GM21367 (cell line): ENCODE measurements around the gene THAP5.

Source experiments
- ATAC-seq: cut with Tn5 transposase; IDR thresholded peaks from one replicate; pipeline ENCODE4 v1.9.1; 2021; ENCODE audit not compliant: unreplicated experiment

THAP5 gene

DNA sequence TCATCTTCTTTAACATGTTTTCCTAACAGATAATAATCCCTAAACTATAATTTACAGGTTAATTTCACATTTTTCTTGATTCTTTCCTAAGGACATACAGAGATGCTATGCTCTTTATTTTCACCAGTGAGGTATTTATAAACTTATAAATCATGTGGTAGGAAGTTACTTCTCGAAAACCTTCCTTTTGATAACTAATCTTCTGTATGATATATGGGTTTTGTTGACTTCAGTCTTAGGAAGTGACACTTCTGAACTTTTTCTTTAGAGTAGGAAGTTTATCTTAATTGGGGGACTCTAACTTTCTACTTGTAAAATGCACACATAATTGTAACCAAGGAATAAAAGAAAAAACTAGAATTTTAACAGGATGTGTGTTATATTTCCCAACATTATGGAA is 33.8 kb downstream of the THAP5 start:
- no peak for ATAC-seq

DNA sequence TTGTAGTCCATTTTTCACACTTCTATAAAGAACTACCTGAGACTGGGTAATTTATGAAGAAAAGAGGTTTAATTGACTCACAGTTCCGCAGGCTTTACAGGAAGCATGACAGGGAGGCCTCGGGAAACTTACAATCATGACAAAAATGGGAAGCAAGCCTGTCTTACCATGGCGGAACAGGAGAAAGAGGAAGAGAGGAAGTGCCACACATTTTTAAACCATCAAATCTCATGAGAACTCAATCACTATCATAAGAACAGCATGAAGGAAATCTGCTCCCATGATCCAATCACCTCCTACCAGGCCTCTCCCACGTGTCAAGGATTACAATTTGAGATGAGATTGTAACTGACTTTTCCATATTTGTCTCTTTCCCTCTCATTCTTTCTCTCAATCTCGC is 34.2 kb downstream of the THAP5 start:
- no peak for ATAC-seq

DNA sequence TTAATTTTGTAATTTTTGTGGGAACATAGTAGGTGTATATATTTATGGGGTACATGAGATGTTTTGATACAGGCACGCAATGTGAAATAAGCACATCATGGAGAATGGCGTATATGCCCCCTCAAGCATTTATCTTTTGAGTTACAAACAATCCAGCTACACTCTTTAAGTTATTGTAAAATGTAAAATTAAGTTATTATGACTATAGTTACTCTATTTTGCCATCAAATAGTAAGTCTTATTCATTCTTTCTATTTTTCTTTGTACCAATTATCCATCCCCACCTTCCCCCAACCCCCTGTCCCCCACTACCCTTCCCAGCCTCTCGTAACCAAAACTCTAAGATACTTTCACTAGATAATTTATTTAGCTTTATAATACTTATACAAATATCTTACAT is 35.8 kb downstream of the THAP5 start:
- no peak for ATAC-seq

DNA sequence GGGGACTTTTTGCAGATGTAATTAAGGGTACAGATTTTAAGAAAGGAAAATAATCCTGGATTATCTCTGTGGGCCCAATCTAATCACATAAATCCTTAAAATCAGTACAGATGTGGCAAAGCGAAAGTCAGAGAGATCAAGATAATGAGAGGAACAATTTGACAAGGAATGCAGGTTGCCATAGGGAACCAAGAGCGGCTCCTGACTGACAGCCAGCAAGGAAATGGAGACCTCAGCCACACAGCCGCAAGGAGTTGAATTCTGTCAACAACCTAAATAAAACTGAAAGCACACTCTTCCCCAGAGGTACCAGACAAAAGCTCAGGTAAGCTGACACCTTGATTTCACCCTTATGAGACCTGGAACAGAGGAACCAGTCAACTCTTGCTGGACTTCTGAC is 40.2 kb downstream of the THAP5 start:
- no peak for ATAC-seq

DNA sequence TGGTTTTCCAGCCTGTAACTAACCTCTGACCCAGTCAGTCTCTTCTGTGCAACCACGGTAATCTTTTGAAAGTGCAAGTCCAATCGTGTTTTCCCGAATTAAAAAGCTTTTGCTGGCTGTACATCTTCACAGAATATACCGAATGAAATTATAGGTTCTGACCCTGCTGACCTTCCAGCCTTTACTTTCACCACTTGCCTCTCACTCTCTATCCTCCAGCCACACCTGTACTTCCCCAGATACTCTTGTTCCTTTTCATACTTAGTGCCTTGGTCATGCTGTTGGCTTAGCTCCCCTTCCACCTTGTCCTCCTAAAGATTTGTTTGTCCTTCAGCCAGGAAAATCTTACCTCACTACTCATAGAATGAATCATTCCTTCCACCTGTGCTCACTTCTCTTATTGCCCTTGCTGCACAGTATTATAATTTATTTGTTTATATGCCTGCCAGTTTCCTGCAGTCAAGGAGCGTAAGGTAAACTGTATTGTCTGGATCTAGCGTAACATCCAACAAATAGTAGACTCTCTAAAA is 41.3 kb downstream of the THAP5 start:
- ATAC-seq = no peak

DNA sequence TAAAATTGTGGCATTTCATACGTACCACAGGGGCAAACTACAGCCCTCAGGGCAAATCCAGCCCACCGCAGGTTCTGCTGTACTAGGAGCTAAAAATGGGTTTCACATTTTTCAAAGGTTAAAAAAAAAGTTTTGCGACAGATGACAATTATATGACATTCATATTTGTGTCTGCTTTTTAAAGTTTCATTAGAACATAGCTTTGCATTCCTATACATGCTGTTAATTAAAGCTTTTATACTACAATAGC is 42.8 kb downstream of the THAP5 start:
- no peak for ATAC-seq

DNA sequence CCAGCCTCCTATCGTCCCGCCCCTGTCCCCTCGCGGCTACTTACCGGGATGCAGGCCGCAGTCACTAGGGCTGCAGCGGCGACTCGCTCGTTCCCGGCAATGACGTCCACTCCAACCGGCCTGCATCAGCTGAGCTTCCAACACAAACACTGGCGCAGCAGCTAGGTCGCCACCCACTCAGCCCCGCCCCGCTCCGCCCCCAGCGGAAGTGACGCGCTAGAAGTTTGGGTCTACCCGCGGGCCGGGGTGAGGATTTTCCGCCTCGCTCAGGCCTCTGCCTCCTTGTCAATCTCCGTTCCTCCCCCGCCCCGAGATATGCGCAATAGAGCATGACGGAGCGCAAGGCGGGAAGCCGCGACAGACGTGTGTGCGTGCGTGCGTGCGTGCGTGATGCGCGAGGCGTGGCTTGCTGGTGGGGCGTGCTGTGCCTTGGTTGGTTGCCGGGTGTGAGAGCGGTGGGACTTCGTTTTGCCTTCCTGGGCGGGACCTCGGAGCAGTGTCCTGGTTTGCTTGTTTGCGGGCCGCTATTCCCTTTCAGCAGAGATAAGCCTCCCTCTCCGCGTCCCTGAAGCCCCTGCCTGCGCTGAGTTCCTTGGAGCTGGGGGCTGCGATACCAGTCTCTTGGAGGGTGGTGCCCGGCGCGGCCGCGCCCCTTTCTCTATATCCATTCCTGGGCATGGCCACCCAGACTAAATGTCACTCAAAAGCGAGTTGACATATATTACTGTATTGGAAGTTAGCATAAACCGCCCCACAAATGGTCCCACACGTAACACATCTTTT is 43.3 kb downstream of the THAP5 start, which contains the start of gene PNPLA8:
Gene PNPLA8, minus strand, starts transcription at position 151 of the 783 bp plus-strand sequence. CDS start 10,644 bp downstream, outside the sequence.
- peak; percentile 91 for ATAC-seq

DNA sequence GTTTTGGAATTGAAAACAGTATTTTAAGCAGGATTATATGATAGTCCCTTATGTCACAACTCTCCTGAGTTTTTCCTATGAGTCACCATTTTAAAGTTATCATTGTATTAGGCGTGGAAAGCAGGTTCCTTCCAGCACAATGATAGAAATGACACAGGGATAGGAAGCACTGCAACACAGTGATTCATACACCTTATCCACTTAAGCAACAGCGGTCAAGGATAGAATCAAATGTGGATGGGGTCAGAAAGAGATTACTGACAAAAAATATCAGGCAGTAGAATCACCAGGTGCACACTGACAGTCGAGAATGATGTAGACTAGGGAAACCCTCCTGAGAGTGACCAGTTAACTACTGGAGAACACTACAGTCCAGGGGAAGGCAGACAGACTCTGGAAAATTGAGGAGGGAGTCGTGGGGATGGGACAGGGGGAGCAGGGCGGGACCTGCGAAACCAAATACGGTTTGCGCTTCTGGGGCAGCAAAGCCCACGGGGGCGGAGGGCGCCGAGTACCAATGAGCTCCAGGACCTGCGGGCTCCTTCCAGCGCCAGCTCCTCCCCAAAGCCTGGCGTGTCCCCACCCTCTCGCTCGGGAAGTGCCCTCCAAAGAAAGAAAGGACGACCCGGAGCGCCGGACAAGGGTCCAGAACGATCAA is 44.0 kb downstream of the THAP5 start:
- peak; percentile 39 for ATAC-seq

DNA sequence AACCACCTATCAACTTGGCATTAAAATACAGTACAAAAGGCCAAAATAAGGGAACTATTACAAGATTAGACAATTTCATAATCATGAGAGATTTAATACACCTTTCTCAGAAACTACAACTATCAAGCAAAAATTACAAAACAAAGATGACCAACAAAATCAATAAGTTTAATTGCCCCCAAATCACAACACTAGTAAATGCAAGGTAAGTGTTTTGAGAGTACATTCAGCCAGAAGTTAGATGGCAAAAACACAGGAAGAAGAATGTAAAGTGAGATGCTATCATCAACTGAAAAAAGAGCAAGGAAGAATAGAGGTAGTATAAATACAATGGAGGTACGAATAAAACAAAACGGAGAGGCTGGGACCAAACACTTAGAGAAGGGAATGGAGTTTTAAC is 46.7 kb downstream of the THAP5 start:
- no peak for ATAC-seq

DNA sequence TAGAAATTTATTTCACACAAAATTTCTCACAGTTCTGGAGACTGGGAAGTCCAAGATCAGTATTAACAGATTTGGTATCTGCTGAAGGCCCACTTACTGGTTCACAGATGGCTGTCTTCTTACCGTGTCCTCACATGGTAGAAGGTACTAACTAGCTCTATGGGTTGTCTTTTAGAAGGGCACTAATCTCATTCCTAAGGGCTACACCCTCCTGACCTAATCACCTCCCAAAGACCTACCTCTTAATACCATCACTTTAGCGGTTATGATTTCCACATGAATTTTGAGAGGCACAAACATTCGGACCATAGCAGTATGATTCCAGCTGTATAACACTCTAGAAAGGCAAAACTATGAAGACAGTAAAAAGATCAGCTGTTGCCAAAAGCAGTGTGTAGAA is 51.6 kb downstream of the THAP5 start:
- no peak for ATAC-seq

DNA sequence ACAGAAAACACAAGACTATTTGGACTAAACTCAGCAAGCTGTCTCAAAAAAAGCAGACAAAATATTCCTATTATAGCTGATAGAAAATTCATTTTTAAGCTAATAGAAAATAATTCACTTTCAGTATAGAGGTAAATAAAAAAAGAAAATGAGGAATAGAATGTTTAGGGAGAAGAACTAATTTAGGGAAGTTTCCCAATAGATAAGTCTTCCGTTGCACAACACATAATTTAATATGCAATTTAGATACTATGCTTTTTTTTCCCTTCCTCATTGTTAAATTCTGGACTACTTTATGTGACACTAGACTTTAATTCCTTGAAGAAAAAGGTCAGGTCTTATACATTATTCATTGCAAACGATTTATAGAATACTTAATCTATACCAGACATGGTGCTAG is 53.9 kb downstream of the THAP5 start:
- ATAC-seq = no peak

DNA sequence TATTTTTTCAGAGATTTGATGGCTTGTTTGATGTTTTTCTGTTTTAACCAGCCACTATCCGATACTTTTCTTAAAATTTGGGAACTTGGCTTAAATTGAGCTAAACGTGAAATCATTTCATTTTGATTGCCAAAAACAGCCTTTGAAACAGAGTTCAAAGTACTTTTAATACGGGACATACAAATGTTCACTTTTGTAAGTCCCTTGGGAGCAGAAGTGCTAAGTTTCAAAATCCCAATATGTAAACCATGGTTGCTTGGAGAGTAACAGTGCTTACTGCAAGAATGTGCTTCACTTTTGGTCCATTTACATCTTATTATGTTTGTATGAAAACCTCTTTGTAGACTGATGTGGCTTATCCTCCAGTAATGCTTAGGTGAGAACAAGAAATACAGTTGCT is 54.5 kb downstream of the THAP5 start:
- no peak for ATAC-seq
